Lung (tissue), 12 donors: ENCODE results near the gene PFKFB2. TPM values are rescaled to one million over a fixed set of nuclear protein-coding genes. Genes with fewer than 3 reads are reported as not detected.

Experiments
- ATAC-seq: fragments of 200-7000 bp; cut with Tn5 transposase; one replicate; pipeline ENCODE4 v1.9.1; 2020; ENCODE audit warnings: moderate number of reproducible peaks; ENCODE audit not compliant: insufficient read depth, low FRiP score
- DNase-seq, 3 donors: peaks; one replicate each; pipeline ENCODE4 v3.0.0-alpha.2; 2013 to 2017
- H3K27ac ChIP-seq, 2 donors: one replicate each; pipeline ENCODE4 v1.5.1; 2013; ENCODE audit warnings: mild to moderate bottlenecking in 2 of 2, moderate library complexity in 2 of 2, control low read depth in 1 of 2, inconsistent platforms in 1 of 2, low read depth in 1 of 2, low read length in 1 of 2
- H3K27me3 ChIP-seq, 3 donors: one replicate each; pipeline ENCODE4 v1.5.1; 2013; ENCODE audit warnings: low read length in 2 of 3; ENCODE audit not compliant: control insufficient read depth in 3 of 3, insufficient read depth in 3 of 3
- H3K36me3 ChIP-seq, 4 donors: one replicate each; pipeline ENCODE4 v1.5.1; 2013; ENCODE audit warnings: low read length in 4 of 4, mild to moderate bottlenecking in 1 of 4, moderate library complexity in 1 of 4; ENCODE audit not compliant: control insufficient read depth in 4 of 4, insufficient read depth in 4 of 4
- H3K4me1 ChIP-seq, 5 donors: one replicate each; pipeline ENCODE4 v1.5.1; 2013; ENCODE audit warnings: low read length in 5 of 5, mild to moderate bottlenecking in 2 of 5, moderate library complexity in 1 of 5; ENCODE audit not compliant: control insufficient read depth in 5 of 5, insufficient read depth in 5 of 5
- H3K4me3 ChIP-seq: one replicate; pipeline ENCODE4 v1.5.1; 2013; ENCODE audit warnings: mild to moderate bottlenecking, control low read depth, moderate library complexity
- H3K9ac ChIP-seq, 2 donors: one replicate each; pipeline ENCODE4 v1.5.1; 2013; ENCODE audit warnings: low read length in 2 of 2, control low read depth in 1 of 2; ENCODE audit not compliant: insufficient read depth in 1 of 2
- H3K9me3 ChIP-seq, 4 donors: one replicate each; pipeline ENCODE4 v1.5.1; 2013; ENCODE audit warnings: low read length in 3 of 4, mild to moderate bottlenecking in 1 of 4, moderate library complexity in 1 of 4; ENCODE audit not compliant: control insufficient read depth in 4 of 4, insufficient read depth in 3 of 4
- CTCF ChIP-seq: IDR thresholded peaks from 2 replicates; pipeline ENCODE4 v1.5.1; 2012; ENCODE audit warnings: mild to moderate bottlenecking; ENCODE audit errors: control extremely low read depth, extremely low read depth
- WGBS, 2 donors: extraction: QIAGEN DNeasy Blood & Tissue Kit; methylation state at CpG; one replicate each; pipeline ENCODE4 v1.1.7; 2013; 5-methylcytosine and 5-hydroxymethylcytosine counted together
- polyA plus RNA-seq, 2 donors: library from polyadenylated mRNA; stranded (reverse); fragments of 200-250 nt; gene quantifications; one replicate each; pipeline ENCODE4 v1.2.1, GENCODE V29; 2013
- total RNA-seq, 2 donors: library from RNA; depleted of rRNA in 1 of 2; stranded (reverse); fragments of >200 nt in 1 of 2; gene quantifications; one replicate each; pipeline ENCODE4 v1.2.1, GENCODE V29; 2014 to 2021
- donor health status: control.
- donor health status: control.
- donor health status: Bipolar disorder and iron deficiency.
- donor health status: healthy.
- donor health status: DM: yes; HTN: yes; CAD: no.

The PFKFB2 gene
- total and polyA plus RNA-seq, 4 donors = 19.9 to 52.3 (median 39.6) TPM

- Histone ChIP-seq H3K27me3 (no peaks in the 10 kb centered on the region), H3K9ac (no peak overlapping the region), H3K27ac (peak overlapping the region in 1 of 2 donors; percentile 78), H3K4me1 (peaks cover 0 to 5% (median 4%) of the 10 kb centered on the region in 5 donors), H3K4me3 (no peak overlapping the region), H3K9me3 (no peaks in the 10 kb centered on the region), H3K36me3 (peaks cover 0 to 3% (median 0%) of the 10 kb centered on the region in 4 donors)
- TF ChIP-seq CTCF = no peak
- 78 to 82% methylated on average over 3 of the region's 3 CpGs for WGBS, 2 donors
- DNase-seq (no peak), ATAC-seq (no peak)
Measured at GRCh38 chr1:207055386-207056001, 2.4 kb downstream of the PFKFB2 start.

- ATAC-seq = no peak
- WGBS, 2 donors = 70 to 83% methylated on average over 6 of the region's 6 CpGs
- H3K36me3 ChIP-seq = peaks cover 0 to 3% (median 0%) of the 10 kb centered on the region in 4 donors
- DNase-seq = no peak
- no peak for TF ChIP-seq CTCF
- peak overlapping the region; percentile 64 to 72 for H3K27ac ChIP-seq
- H3K4me3 ChIP-seq = no peak overlapping the region
- H3K9me3 ChIP-seq = no peaks in the 10 kb centered on the region
- H3K27me3 ChIP-seq = no peaks in the 10 kb centered on the region
- no peak overlapping the region for H3K9ac ChIP-seq
- peaks cover 0 to 5% (median 2%) of the 10 kb centered on the region in 5 donors for H3K4me1 ChIP-seq
Measured at GRCh38 chr1:207056673-207057072, 3.6 kb downstream of the PFKFB2 start.

GRCh38 chr1:207058252-207058651 is 5.2 kb downstream of the PFKFB2 start:
- TF ChIP-seq CTCF = no peak
- peaks cover 0 to 15% (median 13%) of the 10 kb centered on the region in 4 donors for H3K36me3 ChIP-seq
- peaks cover 0 to 2% (median 0%) of the 10 kb centered on the region in 5 donors for H3K4me1 ChIP-seq
- WGBS, 2 donors = 89 to 92% methylated on average over 4 of the region's 4 CpGs
- no peak overlapping the region for H3K4me3 ChIP-seq
- no peaks in the 10 kb centered on the region for H3K27me3 ChIP-seq
- no peak for ATAC-seq
- peak overlapping the region in 1 of 2 donors; percentile 77 for H3K27ac ChIP-seq
- H3K9me3 ChIP-seq = no peaks in the 10 kb centered on the region
- no peak for DNase-seq
- H3K9ac ChIP-seq = peak overlapping the region in 1 of 2 donors; percentile 9
